GM12865 (cell line): ENCODE measurements around the gene FILIP1L.

Experiments used
- DNase-seq: peaks from one replicate; pipeline ENCODE4 v3.0.0; 2010; ENCODE audit warnings: low read depth
- H3K4me3 ChIP-seq: 2 replicates; pipeline ENCODE4 v1.5.1; 2011; ENCODE audit warnings: mild to moderate bottlenecking, low read depth, low read length, control low read depth
- CTCF ChIP-seq: IDR thresholded peaks from 2 replicates; pipeline ENCODE4 v1.5.1; 2011; ENCODE audit warnings: low read length, control low read depth, low read depth, inconsistent platforms; ENCODE audit not compliant: insufficient read depth; ENCODE audit errors: missing control alignments

FILIP1L gene

GRCh38 chr3:100114413-100115030 is at the start of gene FILIP1L:
Gene FILIP1L, minus strand, starts transcription at chr3:100114501.
- no peak for DNase-seq
- TF ChIP-seq CTCF = no peak
- no peak within 1 kb of the TSS for H3K4me3 ChIP-seq

GRCh38 chr3:100163787-100164186 is 49.5 kb upstream of the FILIP1L start:
- no peak overlapping the region for H3K4me3 ChIP-seq
- DNase-seq = no peak
- no peak for TF ChIP-seq CTCF

- no peak overlapping the region for H3K4me3 ChIP-seq
- no peak for TF ChIP-seq CTCF
- DNase-seq = no peak
Measured at GRCh38 chr3:100160521-100160920, 46.2 kb upstream of the FILIP1L start.

GRCh38 chr3:100159331-100160153 is 45.2 kb upstream of the FILIP1L start:
- no peak for DNase-seq
- no peak for TF ChIP-seq CTCF
- no peak overlapping the region for H3K4me3 ChIP-seq

GRCh38 chr3:100158918-100159330 is 44.6 kb upstream of the FILIP1L start:
- DNase-seq = no peak
- H3K4me3 ChIP-seq = no peak overlapping the region

GRCh38 chr3:100157685-100158084 is 43.4 kb upstream of the FILIP1L start:
- no peak for DNase-seq
- TF ChIP-seq CTCF = no peak

More at GRCh38 chr3:100158918-100159330, 44.6 kb upstream of the FILIP1L start:
- no peak for TF ChIP-seq CTCF

More at GRCh38 chr3:100157685-100158084, 43.4 kb upstream of the FILIP1L start:
- no peak overlapping the region for H3K4me3 ChIP-seq
